Mucosa of descending colon (tissue), 3 donors: ENCODE results near the gene ABHD10. TPM values are rescaled to one million over a fixed set of nuclear protein-coding genes. Genes with fewer than 3 reads are reported as not detected.

ENCODE experiments used
- ATAC-seq: fragments of 200-7000 bp; cut with Tn5 transposase; one replicate; pipeline ENCODE4 v1.9.1; 2020; ENCODE audit warnings: mild to moderate bottlenecking, moderate library complexity
- DNase-seq, 3 donors: peaks; one replicate each; pipeline ENCODE4 v3.0.0-alpha.2; 2020
- H3K36me3 ChIP-seq: fragments of 200-600 bp; one replicate; pipeline ENCODE4 v1.8.0; 2021; ENCODE audit warnings: low read depth, mild to moderate bottlenecking
- H3K4me1 ChIP-seq: fragments of 200-600 bp; one replicate; pipeline ENCODE4 v1.8.0; 2021; ENCODE audit warnings: low read depth, mild to moderate bottlenecking
- H3K4me3 ChIP-seq: fragments of 200-600 bp; one replicate; pipeline ENCODE4 v1.8.0; 2021; ENCODE audit warnings: mild to moderate bottlenecking
- H3K9me3 ChIP-seq: fragments of 200-600 bp; one replicate; pipeline ENCODE4 v1.8.0; 2021; ENCODE audit warnings: mild to moderate bottlenecking
- intact Hi-C, 2 donors: fragments of 100-400 bp; cut with DNase I in 1 of 2; cut with micrococcal nuclease in 1 of 2; formaldehyde crosslinking; loops; one replicate each; pipeline versions ENCODE4 v1.11.0 to v1.11.1; 2022; cut with DNase I, micrococcal nuclease
- total RNA-seq, 3 donors: library from RNA; stranded (reverse); fragmentation: NEBNext Ultra II Directional in 2 of 3; extraction: Animal tissue kit (Norgen Biotek cat#: 25700) in 2 of 3; gene quantifications; one replicate each; pipeline versions ENCODE4 v1.2.1 to v1.2.4, GENCODE V29; 2021 to 2023
- TF ChIP-seq, protein P1 (sequence below): fragments of 200-600 bp; IDR thresholded peaks from one replicate; pipeline ENCODE4 v1.8.0; 2022; ENCODE audit warnings: antibody characterized with exemption, mild to moderate bottlenecking
- donor health status: DM: no; HTN: no; CAD: no; lungs with moderate emphysema.
- donor health status: DM: no; HTN: no; CAD: no.
- donor health status: DM: no; HTN: yes; CAD: no.

Gene ABHD10
- total RNA-seq, 3 donors from 2014 or later: 19.9 to 26.3 (median 22.4) TPM

DNA sequence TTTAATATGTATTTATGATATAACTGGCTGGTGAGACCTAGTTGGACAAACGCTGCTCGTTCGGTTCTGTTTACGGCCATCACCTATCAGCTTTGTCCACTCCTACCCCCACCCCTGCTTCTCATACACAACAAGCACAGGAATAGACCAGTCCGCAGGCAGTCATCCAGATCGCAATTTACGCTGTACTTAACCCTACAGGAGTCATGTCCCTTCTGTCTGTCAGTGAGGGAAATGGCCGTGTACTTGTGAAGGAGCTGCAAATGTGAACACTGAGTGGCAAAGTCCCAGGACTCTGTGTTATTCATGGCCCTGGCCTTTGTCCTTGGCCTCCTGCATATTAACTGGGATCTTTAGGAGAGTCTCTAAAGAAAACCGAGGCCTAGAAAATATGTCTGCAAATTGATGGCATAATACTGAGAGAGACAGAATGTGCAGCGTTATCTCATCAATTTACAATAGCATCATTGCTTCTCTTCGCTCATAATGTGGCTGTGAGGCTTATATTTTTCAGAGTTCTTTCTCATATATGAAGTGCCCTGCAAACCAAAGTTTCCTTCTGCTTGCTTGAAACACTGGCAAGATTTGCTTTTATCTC is 7.2 kb upstream of the ABHD10 start:
- intact Hi-C loops: no loop called here
- Histone ChIP-seq H3K36me3 (no peaks in the 10 kb centered on the region), H3K4me3 (no peak overlapping the region), H3K9me3 (no peaks in the 10 kb centered on the region), H3K4me1 (peaks cover 3% of the 10 kb centered on the region)
- DNase-seq (no peak), ATAC-seq (no peak)
- TF ChIP-seq, protein P1, sequence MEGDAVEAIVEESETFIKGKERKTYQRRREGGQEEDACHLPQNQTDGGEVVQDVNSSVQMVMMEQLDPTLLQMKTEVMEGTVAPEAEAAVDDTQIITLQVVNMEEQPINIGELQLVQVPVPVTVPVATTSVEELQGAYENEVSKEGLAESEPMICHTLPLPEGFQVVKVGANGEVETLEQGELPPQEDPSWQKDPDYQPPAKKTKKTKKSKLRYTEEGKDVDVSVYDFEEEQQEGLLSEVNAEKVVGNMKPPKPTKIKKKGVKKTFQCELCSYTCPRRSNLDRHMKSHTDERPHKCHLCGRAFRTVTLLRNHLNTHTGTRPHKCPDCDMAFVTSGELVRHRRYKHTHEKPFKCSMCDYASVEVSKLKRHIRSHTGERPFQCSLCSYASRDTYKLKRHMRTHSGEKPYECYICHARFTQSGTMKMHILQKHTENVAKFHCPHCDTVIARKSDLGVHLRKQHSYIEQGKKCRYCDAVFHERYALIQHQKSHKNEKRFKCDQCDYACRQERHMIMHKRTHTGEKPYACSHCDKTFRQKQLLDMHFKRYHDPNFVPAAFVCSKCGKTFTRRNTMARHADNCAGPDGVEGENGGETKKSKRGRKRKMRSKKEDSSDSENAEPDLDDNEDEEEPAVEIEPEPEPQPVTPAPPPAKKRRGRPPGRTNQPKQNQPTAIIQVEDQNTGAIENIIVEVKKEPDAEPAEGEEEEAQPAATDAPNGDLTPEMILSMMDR: no peak

DNA sequence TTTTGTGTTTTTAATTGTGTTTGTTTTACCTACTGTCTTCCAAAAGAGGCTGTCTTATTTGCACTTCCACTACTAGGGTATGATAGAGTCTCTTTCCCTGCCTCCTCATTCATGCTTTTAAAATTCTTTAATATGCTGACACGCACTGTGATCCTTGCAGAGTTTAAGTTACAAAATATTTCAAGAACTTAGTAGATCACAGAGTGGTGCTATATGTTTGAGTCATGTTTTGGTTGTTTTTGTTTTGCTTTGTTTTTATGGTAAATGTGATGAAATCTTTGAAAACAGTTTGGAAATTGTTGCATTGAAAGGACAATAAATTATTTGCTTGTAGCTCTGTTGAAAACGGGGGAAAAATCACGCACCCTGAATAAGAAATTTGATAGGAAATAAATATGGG is 5.9 kb upstream of the ABHD10 start:
- intact Hi-C loops: no loop called here
- TF ChIP-seq, protein P1: no peak
- Histone ChIP-seq H3K9me3 (no peaks in the 10 kb centered on the region), H3K36me3 (no peaks in the 10 kb centered on the region), H3K4me1 (no peaks in the 10 kb centered on the region), H3K4me3 (no peak overlapping the region)
- DNase-seq (no peak), ATAC-seq (no peak)

GRCh38 chr3:111975131-111975530 is 3.7 kb upstream of the ABHD10 start:
- intact Hi-C loops: no loop called here
- Histone ChIP-seq H3K36me3 (no peaks in the 10 kb centered on the region), H3K9me3 (no peaks in the 10 kb centered on the region), H3K4me3 (no peak overlapping the region), H3K4me1 (no peaks in the 10 kb centered on the region)
- no peak for ATAC-seq
- TF ChIP-seq, protein P1: no peak
- DNase-seq: no peak

DNA sequence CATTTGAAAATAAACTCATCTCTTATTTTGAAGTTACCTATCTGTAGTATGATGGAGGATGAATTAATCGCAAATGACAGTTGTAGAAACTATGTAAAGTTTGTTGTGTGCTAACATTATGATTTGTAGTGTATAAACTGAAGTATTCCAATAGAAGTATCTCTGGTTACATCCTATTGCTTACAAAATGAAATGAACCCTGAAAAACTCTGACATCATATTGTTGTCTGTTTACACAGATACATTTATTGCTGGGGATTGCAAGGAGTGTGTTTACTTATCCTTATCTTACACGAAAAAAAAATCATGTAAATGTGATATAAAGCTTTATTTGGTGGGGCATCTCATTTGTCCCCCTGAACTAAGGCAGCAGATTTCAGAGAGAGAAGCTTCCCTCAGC is 2.6 kb upstream of the ABHD10 start:
- H3K9me3 ChIP-seq: no peaks in the 10 kb centered on the region
- DNase-seq (no peak), ATAC-seq (no peak)

DNA sequence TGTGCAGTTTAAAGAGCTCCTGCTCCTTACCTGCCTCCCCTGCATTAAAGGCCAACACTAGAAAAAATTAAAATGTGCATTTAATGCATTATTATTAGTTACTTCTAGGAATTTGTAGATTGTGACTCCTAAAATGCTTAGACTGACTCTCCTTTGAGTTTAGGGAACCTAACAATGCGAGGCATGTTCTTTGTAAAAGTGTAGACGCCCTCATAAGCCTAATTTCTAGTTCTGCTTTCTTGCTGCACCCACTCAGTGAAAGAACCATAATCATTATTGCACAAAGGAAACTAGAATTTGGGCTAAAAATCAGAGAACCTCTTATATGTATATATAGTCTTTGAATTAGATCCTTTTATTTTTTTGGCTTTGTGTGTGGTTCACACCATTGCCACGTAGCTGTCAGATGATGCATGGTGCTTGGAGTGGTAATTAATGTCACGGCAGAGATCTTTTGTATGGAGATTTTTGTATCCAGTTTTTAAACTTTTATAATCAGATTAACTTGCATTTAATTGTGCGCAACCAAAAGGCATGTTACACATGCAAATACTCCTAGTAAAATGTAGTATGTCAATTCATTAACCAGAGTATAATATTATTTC is 710 bp downstream of the ABHD10 start:
- ATAC-seq: peak; percentile 23
- Histone ChIP-seq H3K9me3 (no peaks in the 10 kb centered on the region), H3K36me3 (no peaks in the 10 kb centered on the region), H3K4me1 (no peaks in the 10 kb centered on the region), H3K4me3 (peak overlapping the region; percentile 77)
- TF ChIP-seq, protein P1: no peak
- intact Hi-C loops: no loop called here
- DNase-seq: no peak

More for the DNA sequence above, 2.6 kb upstream of the ABHD10 start:
- TF ChIP-seq, protein P1: no peak
- no peaks in the 10 kb centered on the region for H3K36me3 ChIP-seq
- intact Hi-C loops: no loop called here
- H3K4me1 ChIP-seq: no peaks in the 10 kb centered on the region
- H3K4me3 ChIP-seq: no peak overlapping the region
